ENCODE data around the gene NAGA. TPM values are rescaled to one million over a fixed set of nuclear protein-coding genes. Genes with fewer than 3 reads are reported as not detected.

Gene NAGA
- total and polyA plus RNA-seq, 2 experiments from 2014 or later = 25.9 to 40.4 TPM

DNA sequence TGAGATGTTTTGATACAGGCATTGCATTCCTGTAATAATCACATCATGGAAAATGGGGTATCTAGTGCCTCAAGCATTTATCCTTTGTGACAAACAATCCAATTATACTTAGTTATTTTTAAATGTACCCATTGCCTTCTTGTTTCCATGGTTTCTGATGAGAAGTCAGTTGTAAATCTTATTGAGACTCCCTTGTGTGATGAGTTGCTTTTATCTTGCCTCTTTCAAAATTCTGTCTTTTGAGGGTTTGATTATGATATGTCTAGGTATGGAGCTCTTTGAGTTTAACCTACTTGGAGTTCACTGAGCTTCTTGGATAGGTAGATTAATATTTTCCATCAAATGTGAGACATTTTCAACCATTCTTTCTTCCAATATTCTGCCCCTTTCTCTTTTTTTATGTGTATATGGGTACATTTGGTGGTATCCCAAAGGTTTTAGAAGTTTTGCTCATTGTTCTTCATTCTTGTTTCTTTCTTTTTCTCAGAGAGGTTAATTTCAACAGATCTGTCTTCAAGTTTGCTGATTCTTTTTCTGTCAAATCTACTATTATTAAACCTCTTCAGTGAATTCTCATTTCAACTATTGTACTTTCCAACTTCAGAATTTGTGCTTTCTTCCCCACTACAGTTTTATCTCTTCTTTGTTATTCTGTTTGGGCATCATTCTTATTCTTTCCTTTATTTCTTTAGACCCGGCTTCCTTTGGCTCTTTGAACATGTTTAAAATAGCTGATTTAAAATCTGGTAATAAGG is 13.7 kb downstream of the NAGA start:
- H3K4me2 ChIP-seq (ENCODE audit: unreplicated experiment) = no peak overlapping the region
- no peaks in the 10 kb centered on the region for H3K4me1 ChIP-seq (ENCODE audit: insufficient read depth)
- in situ Hi-C loops (cut with MboI) = no loop called here
- H4K20me1 ChIP-seq (ENCODE audit: insufficient read depth) = no peaks in the 10 kb centered on the region
- no peak overlapping the region for H3K9ac ChIP-seq
- no peak for DNase-seq
- no peaks in the 10 kb centered on the region for H3K9me2 ChIP-seq (ENCODE audit: insufficient read depth)
- H3K27me3 ChIP-seq (replicated peaks; ENCODE audit: insufficient read depth) = no peaks in the 10 kb centered on the region
- no peaks in the 10 kb centered on the region for H3K36me3 ChIP-seq (ENCODE audit: low read depth)
- no peaks in the 10 kb centered on the region for H3F3A ChIP-seq (ENCODE audit: insufficient read depth)
- TF ChIP-seq EZH2 (IDR thresholded peaks at IDR 0.05; ENCODE audit: insufficient read depth, poor library complexity, severe bottlenecking) (no peak), EZH2phosphoT487 (IDR thresholded peaks at IDR 0.05; ENCODE audit: insufficient read depth, low read depth) (no peak)
- H3K9me3 ChIP-seq (ENCODE audit: low read depth) = peaks cover 4% of the 10 kb centered on the region
- H2AFZ ChIP-seq = no peak overlapping the region
- H3K27ac ChIP-seq = no peak overlapping the region
- H3K79me2 ChIP-seq (ENCODE audit: insufficient read depth) = no peaks in the 10 kb centered on the region
- WGBS, 2 experiments (ENCODE audit: low coverage in 1 of 2, low lambda C conversion rate in 2 of 2, missing lambda C conversion rate in 2 of 2) = 97 to 98% methylated on average over 1 of the region's 1 CpG
- no peak overlapping the region for H3K4me3 ChIP-seq

DNA sequence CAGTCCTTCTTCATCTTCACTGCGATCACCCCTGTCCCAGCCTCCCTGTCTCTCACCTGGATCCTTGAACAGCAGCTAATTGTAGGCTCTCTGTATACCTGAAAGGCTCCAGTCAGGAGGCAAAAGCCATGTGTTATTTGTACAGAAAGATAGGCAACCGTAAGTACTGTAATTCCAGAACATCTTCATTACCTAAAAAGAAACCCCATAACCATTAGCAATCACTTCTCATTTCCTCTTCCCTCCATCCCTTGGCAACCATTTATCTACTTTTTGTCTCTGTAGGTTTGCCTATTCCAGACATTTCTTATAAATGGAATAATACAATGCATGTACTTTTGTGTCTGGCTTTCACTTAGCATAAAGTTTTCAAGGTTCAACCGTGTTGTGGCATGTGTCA is 17.8 kb downstream of the NAGA start:
- no peaks in the 10 kb centered on the region for H3K79me2 ChIP-seq (ENCODE audit: insufficient read depth)
- H3K27ac ChIP-seq = no peak overlapping the region
- H3F3A ChIP-seq (ENCODE audit: insufficient read depth) = no peaks in the 10 kb centered on the region
- H3K4me1 ChIP-seq (ENCODE audit: insufficient read depth) = no peaks in the 10 kb centered on the region
- in situ Hi-C loops (cut with MboI) = no loop called here
- no peak overlapping the region for H3K4me3 ChIP-seq
- no peak overlapping the region for H3K9ac ChIP-seq
- H2AFZ ChIP-seq = no peak overlapping the region
- H3K9me2 ChIP-seq (ENCODE audit: insufficient read depth) = no peaks in the 10 kb centered on the region
- H4K20me1 ChIP-seq (ENCODE audit: insufficient read depth) = no peaks in the 10 kb centered on the region
- H3K9me3 ChIP-seq (ENCODE audit: low read depth) = peaks cover 4% of the 10 kb centered on the region
- WGBS, 2 experiments (ENCODE audit: low coverage in 1 of 2, low lambda C conversion rate in 2 of 2, missing lambda C conversion rate in 2 of 2) = 73 to 78% methylated on average over 3 of the region's 3 CpGs
- TF ChIP-seq EZH2 (IDR thresholded peaks at IDR 0.05; ENCODE audit: insufficient read depth, poor library complexity, severe bottlenecking) (no peak), EZH2phosphoT487 (IDR thresholded peaks at IDR 0.05; ENCODE audit: insufficient read depth, low read depth) (no peak)
- DNase-seq = no peak
- no peaks in the 10 kb centered on the region for H3K27me3 ChIP-seq (replicated peaks; ENCODE audit: insufficient read depth)
- H3K36me3 ChIP-seq (ENCODE audit: low read depth) = no peaks in the 10 kb centered on the region
- no peak overlapping the region for H3K4me2 ChIP-seq (ENCODE audit: unreplicated experiment)

DNA sequence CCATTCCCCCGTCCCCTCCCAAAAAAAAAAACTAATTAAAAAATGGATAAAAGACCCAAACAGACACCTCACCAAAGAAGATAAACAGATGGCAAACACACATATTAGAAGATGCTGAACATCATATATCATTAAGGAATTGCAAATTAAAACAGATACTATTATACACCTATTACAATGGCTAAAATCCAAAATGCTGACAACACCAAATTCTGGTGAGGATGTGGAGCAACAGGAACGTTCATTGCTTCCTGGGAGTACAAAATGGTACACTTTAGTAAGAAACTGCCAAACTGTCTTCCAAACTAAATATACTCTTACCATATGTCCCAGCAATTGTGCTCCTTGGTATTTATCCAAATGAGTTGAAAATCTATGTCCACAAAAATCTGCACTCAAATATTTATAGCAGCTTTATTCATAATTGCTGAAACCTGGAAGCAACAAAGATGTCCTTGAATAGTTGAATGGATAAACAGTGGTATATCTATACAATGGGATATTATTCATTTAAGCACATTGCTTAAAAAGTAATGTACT is 19.9 kb downstream of the NAGA start:
- H2AFZ ChIP-seq = no peak overlapping the region
- no peaks in the 10 kb centered on the region for H3K9me3 ChIP-seq (ENCODE audit: low read depth)
- WGBS, 2 experiments (ENCODE audit: low coverage in 1 of 2, low lambda C conversion rate in 2 of 2, missing lambda C conversion rate in 2 of 2) = 45 to 50% methylated on average over 2 of the region's 2 CpGs
- no peaks in the 10 kb centered on the region for H3K9me2 ChIP-seq (ENCODE audit: insufficient read depth)
- no peaks in the 10 kb centered on the region for H3F3A ChIP-seq (ENCODE audit: insufficient read depth)
- H3K4me2 ChIP-seq (ENCODE audit: unreplicated experiment) = no peak overlapping the region
- H3K4me3 ChIP-seq = no peak overlapping the region
- no peaks in the 10 kb centered on the region for H4K20me1 ChIP-seq (ENCODE audit: insufficient read depth)
- no peaks in the 10 kb centered on the region for H3K36me3 ChIP-seq (ENCODE audit: low read depth)
- no peaks in the 10 kb centered on the region for H3K27me3 ChIP-seq (replicated peaks; ENCODE audit: insufficient read depth)
- no peak overlapping the region for H3K27ac ChIP-seq
- in situ Hi-C loops (cut with MboI) = no loop called here
- DNase-seq = no peak
- H3K9ac ChIP-seq = no peak overlapping the region
- H3K79me2 ChIP-seq (ENCODE audit: insufficient read depth) = no peaks in the 10 kb centered on the region
- TF ChIP-seq EZH2 (IDR thresholded peaks at IDR 0.05; ENCODE audit: insufficient read depth, poor library complexity, severe bottlenecking) (no peak), EZH2phosphoT487 (IDR thresholded peaks at IDR 0.05; ENCODE audit: insufficient read depth, low read depth) (no peak)
- peaks cover 7% of the 10 kb centered on the region for H3K4me1 ChIP-seq (ENCODE audit: insufficient read depth)

GRCh38 chr22:42041784-42042183 is 28.8 kb downstream of the NAGA start:
- Histone ChIP-seq H3K9me2 (ENCODE audit: insufficient read depth) (no peaks in the 10 kb centered on the region), H3K4me1 (ENCODE audit: insufficient read depth) (peaks cover 3% of the 10 kb centered on the region), H3K9ac (no peak overlapping the region), H3K79me2 (ENCODE audit: insufficient read depth) (no peaks in the 10 kb centered on the region), H3K27me3 (replicated peaks; ENCODE audit: insufficient read depth) (no peaks in the 10 kb centered on the region), H3K4me2 (ENCODE audit: unreplicated experiment) (no peak overlapping the region), H3F3A (ENCODE audit: insufficient read depth) (no peaks in the 10 kb centered on the region), H3K4me3 (no peak overlapping the region), H2AFZ (no peak overlapping the region), H3K36me3 (ENCODE audit: low read depth) (no peaks in the 10 kb centered on the region), H4K20me1 (ENCODE audit: insufficient read depth) (no peaks in the 10 kb centered on the region), H3K9me3 (ENCODE audit: low read depth) (no peaks in the 10 kb centered on the region), H3K27ac (no peak overlapping the region)
- no peak for DNase-seq
- in situ Hi-C loops (cut with MboI) = no loop called here
- TF ChIP-seq EZH2 (IDR thresholded peaks at IDR 0.05; ENCODE audit: insufficient read depth, poor library complexity, severe bottlenecking) (no peak), EZH2phosphoT487 (IDR thresholded peaks at IDR 0.05; ENCODE audit: insufficient read depth, low read depth) (no peak)
